GM19043 (cell line): ENCODE measurements around the gene ZCCHC18.

ENCODE experiments used
- ATAC-seq: cut with Tn5 transposase; IDR thresholded peaks from one replicate; pipeline ENCODE4 v1.9.1; 2021; ENCODE audit warnings: low read depth; ENCODE audit not compliant: unreplicated experiment

ZCCHC18 gene

DNA sequence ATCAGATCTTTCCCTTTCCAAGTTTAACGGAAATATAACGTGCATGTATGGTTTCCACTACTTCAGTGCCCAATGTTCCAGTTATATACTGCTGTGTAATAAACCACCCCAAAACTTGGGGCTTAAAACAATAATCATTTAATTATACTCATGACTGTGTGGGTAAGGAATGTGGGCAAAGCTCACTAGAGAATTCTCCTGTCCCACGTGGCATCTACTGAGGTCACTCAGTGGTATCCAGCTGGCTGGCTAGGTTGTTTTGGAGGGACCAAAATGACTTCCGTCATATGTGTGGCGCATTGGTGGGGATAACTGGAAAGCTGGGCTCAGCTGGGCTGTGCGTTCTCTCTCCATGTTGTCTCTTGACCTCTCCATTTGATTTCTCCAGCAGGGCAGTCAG is 18.5 kb downstream of the ZCCHC18 start:
- no peak for ATAC-seq

DNA sequence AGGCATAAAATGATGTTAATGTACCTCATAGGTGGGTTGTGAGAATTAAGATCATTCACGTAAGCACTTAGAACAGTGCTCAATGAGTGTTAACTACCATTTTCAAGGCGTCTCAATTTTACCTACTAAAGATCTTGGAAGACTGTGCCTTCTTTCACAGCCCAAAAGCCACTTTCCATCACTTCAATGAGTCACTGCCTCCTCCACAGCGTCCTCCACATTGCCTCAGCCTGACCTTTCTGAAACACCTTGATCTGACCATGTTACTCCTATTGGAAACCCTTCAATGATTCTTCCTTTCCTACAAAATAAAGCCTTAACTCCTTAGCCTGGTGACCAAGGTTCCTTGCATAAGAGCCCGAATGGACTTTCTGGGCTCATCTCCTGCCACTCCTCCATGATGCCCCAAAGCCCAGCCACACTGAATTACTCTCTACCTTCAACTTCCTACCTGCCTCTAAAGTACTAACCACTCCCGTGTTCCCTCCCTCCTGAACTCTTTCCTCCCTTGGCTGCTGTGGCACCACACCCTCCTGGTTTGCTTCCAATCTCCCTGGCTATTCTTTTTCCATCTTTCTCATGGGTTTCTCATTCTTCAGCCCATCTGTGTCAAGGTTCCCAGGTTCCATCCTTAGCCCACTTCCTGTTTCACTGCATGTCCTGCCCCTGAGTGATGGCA is 22.4 kb downstream of the ZCCHC18 start:
- ATAC-seq: no peak

DNA sequence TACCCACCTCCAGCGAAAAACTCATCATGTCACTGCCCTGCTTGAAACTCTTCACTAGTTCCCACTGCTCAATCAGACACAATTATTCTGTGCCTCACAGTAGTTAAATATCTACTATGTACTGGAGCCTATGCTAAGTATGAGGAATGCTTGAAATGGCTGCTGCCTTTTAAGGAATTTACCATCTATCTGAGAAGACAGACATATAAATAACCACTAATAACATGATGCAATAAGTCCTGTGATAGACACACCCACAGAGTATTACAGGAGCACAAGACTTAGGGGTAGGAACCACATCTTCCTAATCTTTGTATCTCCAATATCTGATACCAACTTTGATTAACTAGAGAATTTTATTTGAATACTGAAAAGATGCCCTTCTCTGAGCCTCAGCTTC is 23.4 kb downstream of the ZCCHC18 start:
- no peak for ATAC-seq

DNA sequence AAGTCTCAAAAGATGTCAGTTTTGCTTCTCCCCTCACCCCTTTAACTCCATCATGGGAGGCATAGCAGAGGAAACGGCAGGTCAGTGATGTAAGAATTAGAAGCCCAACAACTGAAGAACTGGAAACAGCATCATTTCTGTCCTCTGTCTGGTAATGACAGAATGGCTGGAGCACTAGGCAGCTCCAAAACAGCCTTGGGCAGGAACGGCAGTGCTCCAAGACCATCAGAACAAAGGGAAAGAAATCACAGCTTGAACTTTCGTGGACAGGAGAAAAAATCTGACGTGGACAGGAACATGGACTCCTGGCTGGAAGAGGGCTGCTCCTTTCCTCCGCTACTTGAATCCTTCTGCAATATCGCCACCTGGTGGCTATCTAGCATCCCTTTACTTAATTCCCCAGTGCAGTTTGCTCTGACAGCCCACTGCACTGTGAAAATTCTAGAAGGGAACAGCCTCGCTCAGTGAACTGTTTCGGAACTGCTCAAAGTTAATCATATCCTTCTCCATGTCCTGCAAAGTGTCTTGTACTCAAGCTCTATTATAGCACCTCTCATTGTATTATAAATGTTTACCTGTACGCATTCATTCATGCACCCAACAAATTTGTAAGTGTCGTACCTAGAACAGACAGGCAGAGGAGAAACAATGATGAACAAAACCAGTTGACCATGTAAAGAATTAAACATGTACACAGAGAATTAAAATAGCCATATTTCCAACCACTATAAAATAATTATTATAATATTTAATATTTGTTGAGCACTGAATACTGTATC is 24.1 kb downstream of the ZCCHC18 start:
- ATAC-seq: peak; percentile 88

DNA sequence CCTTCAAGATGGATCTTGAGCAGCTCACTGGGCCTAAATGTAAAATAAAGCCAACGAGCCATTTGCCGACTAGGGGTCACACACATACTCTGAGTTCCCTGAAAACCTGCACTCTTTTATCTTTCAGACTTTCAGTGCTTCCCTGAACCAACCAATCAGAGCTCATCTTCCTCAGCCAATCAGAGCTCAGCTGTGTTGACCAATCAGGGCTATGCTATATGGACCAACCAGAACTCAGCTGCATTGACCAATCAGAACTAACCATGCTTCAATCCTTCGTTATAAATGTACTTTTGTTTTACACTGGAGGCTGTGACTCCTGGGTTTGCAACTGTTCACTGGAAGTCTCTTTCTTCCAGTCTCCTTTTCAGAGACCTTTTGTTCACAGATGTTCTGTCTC is 25.2 kb downstream of the ZCCHC18 start:
- ATAC-seq: no peak

DNA sequence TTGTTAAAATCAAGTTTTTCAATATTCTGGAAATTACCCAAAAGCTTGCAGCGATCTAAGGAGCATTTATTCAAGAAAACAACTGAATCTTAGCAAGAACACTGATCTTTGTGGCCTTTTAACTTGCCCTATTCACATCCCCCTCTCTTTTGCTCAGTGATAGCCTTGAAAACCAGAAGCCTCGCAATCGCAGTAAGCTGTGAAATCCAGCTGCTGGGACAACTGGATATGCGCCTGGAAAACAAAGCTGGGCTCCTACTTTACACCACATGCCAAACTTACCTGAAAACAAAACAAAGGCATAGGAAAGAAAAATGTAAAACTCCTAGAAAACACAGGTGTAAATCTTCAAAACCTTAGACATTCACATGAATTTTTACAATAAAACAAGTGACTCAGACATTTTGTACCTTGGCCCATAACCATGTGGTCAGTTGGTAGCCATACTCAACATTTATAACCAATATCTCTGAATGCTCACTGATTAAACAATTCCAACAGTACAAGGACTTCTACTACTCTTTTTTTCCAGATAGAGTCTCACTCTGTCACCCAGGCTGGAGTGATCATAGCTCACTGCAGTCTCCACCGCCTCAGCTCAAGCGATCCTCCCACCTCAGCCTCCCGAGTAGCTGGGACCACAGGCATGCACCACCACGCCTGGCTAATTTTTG is 28.9 kb downstream of the ZCCHC18 start:
- ATAC-seq: no peak

DNA sequence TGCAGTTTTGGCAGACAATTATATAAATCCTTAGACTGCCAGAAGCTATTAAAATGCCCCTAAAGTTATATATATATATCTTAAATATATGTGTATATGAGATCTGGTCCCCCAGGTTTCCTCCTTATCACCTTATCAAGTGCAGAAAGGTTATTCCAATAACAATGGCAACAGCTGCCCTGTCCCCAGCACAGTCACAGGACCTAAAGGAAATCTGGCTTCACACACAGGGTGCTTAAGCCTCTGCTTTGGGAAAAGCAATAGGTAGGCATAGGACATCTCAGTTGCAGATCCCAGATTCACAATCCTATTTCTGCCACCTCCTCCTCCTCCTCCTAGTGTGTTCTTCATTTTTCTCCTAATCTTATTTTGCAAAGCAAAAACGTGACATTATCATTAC is 38.7 kb downstream of the ZCCHC18 start:
- ATAC-seq: no peak

DNA sequence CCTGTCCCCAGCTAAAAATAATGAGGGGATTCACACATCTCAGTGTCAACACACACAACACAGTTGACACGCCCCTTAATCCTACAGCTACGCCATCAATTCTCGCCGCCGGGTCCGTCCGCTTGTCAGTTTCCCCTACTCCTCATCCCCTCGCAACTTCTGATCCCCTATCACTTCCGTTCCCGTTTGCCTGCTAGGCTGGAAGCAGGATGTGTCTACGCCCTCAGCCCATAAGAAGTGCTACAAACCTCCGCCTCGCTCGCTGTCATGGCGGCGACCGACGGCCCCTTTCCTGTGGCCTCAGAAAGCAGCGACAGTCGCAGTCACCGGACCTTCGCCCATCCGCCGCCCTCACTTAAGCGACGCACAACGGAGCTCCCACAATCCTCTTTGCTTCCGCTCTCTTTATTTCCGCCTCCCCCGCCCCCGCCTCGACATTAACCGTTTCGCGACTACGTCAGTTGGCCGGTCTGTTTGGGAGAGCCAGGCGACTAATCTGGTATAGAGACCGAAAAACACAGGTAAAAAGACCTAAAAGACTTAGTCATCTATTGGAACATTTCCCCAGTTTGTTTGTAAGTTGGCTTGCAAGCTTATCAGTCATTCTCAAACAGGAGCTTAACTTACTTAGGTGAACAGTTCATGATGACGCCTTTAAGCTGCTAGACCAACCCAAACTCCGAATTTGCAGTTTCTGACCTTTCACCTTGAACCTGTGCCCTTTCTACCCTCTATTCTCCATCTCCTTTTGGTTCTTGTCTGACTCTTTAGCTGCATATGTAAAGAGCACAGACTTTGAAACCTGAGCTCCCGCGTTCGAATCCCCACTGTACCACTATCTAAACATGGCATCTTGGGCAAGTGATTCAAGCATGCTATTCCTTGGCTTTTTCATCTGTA is 44.6 kb downstream of the ZCCHC18 start, which contains the start of gene SLC25A53:
TSS of gene SLC25A53 (minus strand) at position 380 of the 900 bp plus-strand sequence. CDS start 51,752 bp downstream, outside the sequence.
- ATAC-seq: peak; percentile 90
